PC-9 (cell line): ENCODE results near the gene SCRN1.

Experiments used
- EZH2 ChIP-seq: fragments of 200-600 bp; sonication (generic); IDR thresholded peaks from 2 replicates; pipeline ENCODE4 v1.8.0; 2017; ENCODE audit warnings: antibody characterized with exemption, low read depth
- TF ChIP-seq, protein P1 (sequence below): fragments of 200-600 bp; sonication (generic); conservative IDR thresholded peaks from 2 replicates; pipeline ENCODE4 v1.6.1; 2017; ENCODE audit warnings: mixed run types, antibody characterized with exemption, mild to moderate bottlenecking, moderate library complexity

DNA sequence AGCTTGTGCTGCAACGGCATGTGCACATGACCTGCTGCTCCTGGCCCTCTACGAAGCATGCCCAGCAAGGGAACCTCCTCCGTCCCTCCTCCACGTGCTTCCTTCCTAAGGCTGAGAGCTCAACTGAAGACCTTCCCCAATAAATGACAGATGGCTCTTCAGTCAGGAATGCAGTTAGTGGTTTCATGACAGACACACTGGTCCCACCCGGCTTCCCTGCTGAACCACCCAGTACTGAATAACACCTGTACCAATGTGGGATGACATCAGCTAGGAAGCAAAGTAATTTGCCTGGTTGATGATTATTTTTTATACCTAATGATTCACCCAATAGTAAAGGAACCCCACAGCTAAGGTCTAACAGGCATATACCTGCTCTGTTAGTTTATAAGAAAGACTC, 69.1 kb downstream of the SCRN1 start:
- TF ChIP-seq, protein P1, sequence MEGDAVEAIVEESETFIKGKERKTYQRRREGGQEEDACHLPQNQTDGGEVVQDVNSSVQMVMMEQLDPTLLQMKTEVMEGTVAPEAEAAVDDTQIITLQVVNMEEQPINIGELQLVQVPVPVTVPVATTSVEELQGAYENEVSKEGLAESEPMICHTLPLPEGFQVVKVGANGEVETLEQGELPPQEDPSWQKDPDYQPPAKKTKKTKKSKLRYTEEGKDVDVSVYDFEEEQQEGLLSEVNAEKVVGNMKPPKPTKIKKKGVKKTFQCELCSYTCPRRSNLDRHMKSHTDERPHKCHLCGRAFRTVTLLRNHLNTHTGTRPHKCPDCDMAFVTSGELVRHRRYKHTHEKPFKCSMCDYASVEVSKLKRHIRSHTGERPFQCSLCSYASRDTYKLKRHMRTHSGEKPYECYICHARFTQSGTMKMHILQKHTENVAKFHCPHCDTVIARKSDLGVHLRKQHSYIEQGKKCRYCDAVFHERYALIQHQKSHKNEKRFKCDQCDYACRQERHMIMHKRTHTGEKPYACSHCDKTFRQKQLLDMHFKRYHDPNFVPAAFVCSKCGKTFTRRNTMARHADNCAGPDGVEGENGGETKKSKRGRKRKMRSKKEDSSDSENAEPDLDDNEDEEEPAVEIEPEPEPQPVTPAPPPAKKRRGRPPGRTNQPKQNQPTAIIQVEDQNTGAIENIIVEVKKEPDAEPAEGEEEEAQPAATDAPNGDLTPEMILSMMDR = no peak
- no peak for TF ChIP-seq EZH2
